AG09319 (cell line): ENCODE measurements around the gene DBNDD1.
"Not testable (repeated sequence)": the region's sequence is repeated elsewhere in the genome, so short reads cannot be mapped to it uniquely, and the experiment has no call there.

Experiments
- DNase-seq: peaks from one replicate; pipeline ENCODE4 v3.0.0-alpha.2; 2010; ENCODE audit warnings: low read depth; ENCODE audit errors: extremely low read depth
- CTCF ChIP-seq: IDR thresholded peaks from 2 replicates; pipeline ENCODE4 v1.5.1; 2011; ENCODE audit warnings: low read depth, mild to moderate bottlenecking, inconsistent platforms, low read length, moderate library complexity

Gene DBNDD1

GRCh38 chr16:90010676-90011507, 8.4 kb downstream of the DBNDD1 start:
- no peak for DNase-seq
- TF ChIP-seq CTCF: no peak

- no peak for DNase-seq
- TF ChIP-seq CTCF: no peak
Observed at GRCh38 chr16:90009172-90009899, 9.9 kb downstream of the DBNDD1 start.

GRCh38 chr16:90008708-90009145, 10.5 kb downstream of the DBNDD1 start:
- DNase-seq: no peak
- no peak for TF ChIP-seq CTCF

- not testable (repeated sequence) for DNase-seq
Observed at GRCh38 chr16:90007635-90008234, 11.5 kb downstream of the DBNDD1 start.

GRCh38 chr16:90007015-90007414, 12.2 kb downstream of the DBNDD1 start:
- TF ChIP-seq CTCF: no peak
- DNase-seq: no peak

GRCh38 chr16:90005956-90006663, 13.1 kb downstream of the DBNDD1 start:
- no peak for DNase-seq
- TF ChIP-seq CTCF: no peak

DNA sequence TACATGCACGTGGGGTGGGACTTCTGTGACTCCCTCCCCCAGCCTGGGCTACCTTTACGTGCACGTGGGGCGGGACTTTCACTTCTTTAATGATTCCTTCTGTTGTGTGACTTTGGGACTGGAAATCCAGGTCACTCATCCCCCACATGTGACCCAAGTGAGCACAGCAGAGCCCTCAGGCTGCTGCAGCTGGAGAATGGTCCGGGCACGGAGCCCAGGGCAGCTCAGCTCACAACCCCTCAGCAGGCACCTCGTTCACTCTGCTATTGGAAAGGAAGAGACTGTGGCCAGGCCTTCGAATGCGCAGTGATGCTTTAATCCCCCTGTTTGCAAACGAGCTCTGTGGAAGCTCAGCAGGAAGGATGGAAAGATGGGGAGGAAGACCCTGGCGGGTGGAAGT, 14.7 kb downstream of the DBNDD1 start:
- no peak for DNase-seq
- TF ChIP-seq CTCF: no peak
